ENCODE measurements around the gene CCM2L. TPM values are rescaled to one million over a fixed set of nuclear protein-coding genes. Genes with fewer than 3 reads are reported as not detected.

The CCM2L gene
- total and polyA plus RNA-seq, 9 of the 15 experiments (the other 6 are each of a cell fraction or from before 2014, with no cell fraction given) = 0.04 TPM; not detected in 8

- TF ChIP-seq ZNF717 (CRISPR knock-in tag; IDR thresholded peaks at IDR 0.05) = no peak
- no peak for TF ChIP-seq CBFB (CRISPR knock-in tag; IDR thresholded peaks at IDR 0.05)
- peak; percentile 43; a peak in 2 of 4 replicates for TF ChIP-seq KDM1A (IDR thresholded peaks at IDR 0.05)
- TF ChIP-seq CHD4 (IDR thresholded peaks at IDR 0.05; ENCODE audit: insufficient read depth, insufficient replicate concordance, low read depth, low read length, poor library complexity, severe bottlenecking) = peak; percentile 27
- no peak for TF ChIP-seq IRF9 (tag; IDR thresholded peaks at IDR 0.05)
These were observed 68.1 kb downstream of the CCM2L start (continued) for GRCh38 chr20:32078322-32078721.

- intact Hi-C loops (cut with micrococcal nuclease) = no loop called here
These were observed 68.6 kb downstream of the CCM2L start for GRCh38 chr20:32078791-32079190.

More at GRCh38 chr20:32078791-32079190, 68.6 kb downstream of the CCM2L start:
- ATAC-seq (no peak), FAIRE-seq (no peak), DNase-seq (ENCODE audit: extremely low read depth in 1 of 4, low spot score in 3 of 4) (no peak)
- no peak overlapping the region for H3K27ac ChIP-seq (ENCODE audit: extremely low read depth, low read depth, low read length)
- no peaks in the 10 kb centered on the region for H3K9me1 ChIP-seq (ENCODE audit: control insufficient read depth, insufficient read depth, low read length)
- no peak overlapping the region for H2AFZ ChIP-seq (ENCODE audit: low read depth, low read length)
- no peaks in the 10 kb centered on the region; a peak in 1 of 5 replicates for H3K4me1 ChIP-seq (replicated peaks in 1 of 2; ENCODE audit: control insufficient read depth in 2 of 2, insufficient read depth in 2 of 2, low read length in 2 of 2)
- no TSS peak for BruUV-seq (replicated peaks)
- no peaks in the 10 kb centered on the region for H3K36me3 ChIP-seq (ENCODE audit: control insufficient read depth, insufficient read depth, low read length)
- in situ Hi-C loops (cut with MboI) = no loop called here
- no peak overlapping the region for H3K4me2 ChIP-seq (ENCODE audit: insufficient read depth, low read length)
- peaks cover 33 to 46% of the 10 kb centered on the region in 2 experiments for H3K27me3 ChIP-seq (ENCODE audit: control insufficient read depth in 2 of 2, insufficient read depth in 2 of 2, low read length in 2 of 2)
- TF ChIP-seq ZNF384 (IDR thresholded peaks at IDR 0.05; ENCODE audit: low read depth, low read length) = peak; percentile 28; the same call in 1 of the 2 replicates
- TF ChIP-seq SPI1 (IDR thresholded peaks at IDR 0.05; ENCODE audit: borderline replicate concordance, low read depth, low read length) = peak; percentile 54; the same call in 1 of the 2 replicates
- no peak for TF ChIP-seq CBX5 (IDR thresholded peaks at IDR 0.05; ENCODE audit: borderline replicate concordance, low read depth)
- POLR2A ChIA-PET = interaction anchor here (0.6 to 0.7 kb wide), 2 partner anchors 37 to 252 kb away, joined by 3 read pairs; no protein-coding TSS in a partner anchor
- H3K9me3 ChIP-seq (replicated peaks; ENCODE audit: control insufficient read depth, insufficient read depth, low read depth, low read length) = no peaks in the 10 kb centered on the region
- no peaks in the 10 kb centered on the region for H3K79me2 ChIP-seq (ENCODE audit: control insufficient read depth, insufficient read depth, low read length)
- H3K4me3 ChIP-seq = no peak overlapping the region
- H4K20me1 ChIP-seq (replicated peaks; ENCODE audit: control insufficient read depth, insufficient read depth, low read length) = no peaks in the 10 kb centered on the region
- no peak overlapping the region for H3K9ac ChIP-seq (ENCODE audit: insufficient read depth in 1 of 2, low read depth in 2 of 2, low read length in 2 of 2)
- CTCF ChIA-PET (ENCODE audit: low intra/inter-chr PET ratio) = no interaction called here

Data from K562 (cell line).